GM20000 (cell line): ENCODE data around the gene CHRM5.
"Not testable (repeated sequence)": the region's sequence is repeated elsewhere in the genome, so short reads cannot be mapped to it uniquely, and the experiment has no call there.

Source experiments
- DNase-seq: peaks from one replicate; pipeline ENCODE4 v3.0.0; 2012; ENCODE audit warnings: low spot score
- CTCF ChIP-seq: IDR thresholded peaks from 2 replicates; pipeline ENCODE4 v1.5.1; 2012; ENCODE audit warnings: mild to moderate bottlenecking, control low read depth; ENCODE audit errors: extremely low read depth, missing control alignments

CHRM5 gene

GRCh38 chr15:34011481-34011880, 43.2 kb downstream of the CHRM5 start:
- no peak for DNase-seq
- no peak for TF ChIP-seq CTCF

- no peak for TF ChIP-seq CTCF
- no peak for DNase-seq
Observed at GRCh38 chr15:34012461-34013028, 44.2 kb downstream of the CHRM5 start.

- DNase-seq: no peak
- no peak for TF ChIP-seq CTCF
Observed at GRCh38 chr15:34013746-34014145, 45.4 kb downstream of the CHRM5 start.

GRCh38 chr15:34014556-34014955, 46.3 kb downstream of the CHRM5 start:
- no peak for DNase-seq
- TF ChIP-seq CTCF: no peak

- DNase-seq: no peak
- no peak for TF ChIP-seq CTCF
Observed at GRCh38 chr15:34018021-34018645, 49.8 kb downstream of the CHRM5 start.

- DNase-seq: not testable (repeated sequence)
Observed at GRCh38 chr15:34018738-34019137, 50.4 kb downstream of the CHRM5 start.

- no peak for DNase-seq
- no peak for TF ChIP-seq CTCF
Observed at GRCh38 chr15:34019369-34019990, 51.2 kb downstream of the CHRM5 start.

- TF ChIP-seq CTCF: no peak
- no peak for DNase-seq
Observed at GRCh38 chr15:34023907-34024306, 55.6 kb downstream of the CHRM5 start.
